Left ventricle myocardium inferior (tissue), 1 donor: ENCODE results near the gene SPTBN1. TPM values are rescaled to one million over a fixed set of nuclear protein-coding genes. Genes with fewer than 3 reads are reported as not detected.
A peak's percentile ranks its signal among the peaks of the same experiment; 100 is the strongest.

Experiments
- DNase-seq: peaks from one replicate; pipeline ENCODE4 v3.0.0-alpha.2; 2020
- H3K27ac ChIP-seq: fragments of 200-600 bp; replicated peaks from 2 replicates; pipeline ENCODE4 v1.8.0; 2021
- H3K27me3 ChIP-seq: fragments of 200-600 bp; 2 replicates; pipeline ENCODE4 v1.8.0; 2021; ENCODE audit warnings: low read depth
- H3K36me3 ChIP-seq: fragments of 200-600 bp; 2 replicates; pipeline ENCODE4 v1.8.0; 2021
- H3K4me1 ChIP-seq: fragments of 200-600 bp; 2 replicates; pipeline ENCODE4 v1.8.0; 2021
- H3K4me3 ChIP-seq: fragments of 200-600 bp; 2 replicates; pipeline ENCODE4 v1.8.0; 2021; ENCODE audit warnings: mild to moderate bottlenecking, moderate library complexity
- H3K9me3 ChIP-seq: fragments of 200-600 bp; replicated peaks from 2 replicates; pipeline ENCODE4 v1.8.0; 2021
- intact Hi-C: fragments of 100-400 bp; cut with micrococcal nuclease; formaldehyde crosslinking; loops from one replicate; pipeline ENCODE4 v1.11.0; 2022
- total RNA-seq: library from RNA; stranded (reverse); fragmentation: NEBNext Ultra II Directional; extraction: Animal tissue kit (Norgen Biotek cat#: 25700); gene quantifications from one replicate; pipeline ENCODE4 v1.2.1, GENCODE V29; 2021
- TF ChIP-seq, protein P1 (sequence below): fragments of 200-600 bp; IDR thresholded peaks from 2 replicates; pipeline ENCODE4 v1.8.0; 2021; ENCODE audit warnings: antibody characterized with exemption, mild to moderate bottlenecking, borderline replicate concordance
- donor health status: DM: no; HTN: yes; CAD: no; lungs with severe emphysema.

Gene SPTBN1
- total RNA-seq, 1 donor from 2014 or later, result 484 TPM

DNA sequence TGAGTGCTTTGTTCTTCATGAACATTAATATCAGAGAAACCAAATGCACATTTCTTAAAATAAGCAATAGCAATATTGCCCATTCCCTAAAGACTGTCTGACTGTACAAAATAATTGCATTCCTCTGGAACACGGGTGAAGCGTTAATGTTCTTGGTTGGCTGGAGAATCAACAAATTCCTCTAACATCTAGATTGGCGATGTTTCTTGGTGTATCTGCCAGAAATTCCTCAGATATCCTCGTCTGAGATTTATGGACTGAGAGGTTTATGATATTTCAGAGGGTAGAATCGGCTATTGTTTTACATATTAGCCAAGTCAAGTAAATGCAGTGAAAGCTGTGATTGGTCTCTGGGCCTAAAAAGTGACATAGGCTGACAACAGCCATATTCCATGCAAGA, 27.1 kb upstream of the SPTBN1 start:
- H3K27me3 ChIP-seq, result no peaks in the 10 kb centered on the region
- DNase-seq, result no peak
- H3K36me3 ChIP-seq, result no peaks in the 10 kb centered on the region
- intact Hi-C loops, result no loop called here
- peak overlapping the region; percentile 89 for H3K27ac ChIP-seq
- H3K9me3 ChIP-seq, result no peaks in the 10 kb centered on the region
- TF ChIP-seq, protein P1, sequence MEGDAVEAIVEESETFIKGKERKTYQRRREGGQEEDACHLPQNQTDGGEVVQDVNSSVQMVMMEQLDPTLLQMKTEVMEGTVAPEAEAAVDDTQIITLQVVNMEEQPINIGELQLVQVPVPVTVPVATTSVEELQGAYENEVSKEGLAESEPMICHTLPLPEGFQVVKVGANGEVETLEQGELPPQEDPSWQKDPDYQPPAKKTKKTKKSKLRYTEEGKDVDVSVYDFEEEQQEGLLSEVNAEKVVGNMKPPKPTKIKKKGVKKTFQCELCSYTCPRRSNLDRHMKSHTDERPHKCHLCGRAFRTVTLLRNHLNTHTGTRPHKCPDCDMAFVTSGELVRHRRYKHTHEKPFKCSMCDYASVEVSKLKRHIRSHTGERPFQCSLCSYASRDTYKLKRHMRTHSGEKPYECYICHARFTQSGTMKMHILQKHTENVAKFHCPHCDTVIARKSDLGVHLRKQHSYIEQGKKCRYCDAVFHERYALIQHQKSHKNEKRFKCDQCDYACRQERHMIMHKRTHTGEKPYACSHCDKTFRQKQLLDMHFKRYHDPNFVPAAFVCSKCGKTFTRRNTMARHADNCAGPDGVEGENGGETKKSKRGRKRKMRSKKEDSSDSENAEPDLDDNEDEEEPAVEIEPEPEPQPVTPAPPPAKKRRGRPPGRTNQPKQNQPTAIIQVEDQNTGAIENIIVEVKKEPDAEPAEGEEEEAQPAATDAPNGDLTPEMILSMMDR, result no peak
- no peak overlapping the region for H3K4me3 ChIP-seq
- H3K4me1 ChIP-seq, result peaks cover 77% of the 10 kb centered on the region

DNA sequence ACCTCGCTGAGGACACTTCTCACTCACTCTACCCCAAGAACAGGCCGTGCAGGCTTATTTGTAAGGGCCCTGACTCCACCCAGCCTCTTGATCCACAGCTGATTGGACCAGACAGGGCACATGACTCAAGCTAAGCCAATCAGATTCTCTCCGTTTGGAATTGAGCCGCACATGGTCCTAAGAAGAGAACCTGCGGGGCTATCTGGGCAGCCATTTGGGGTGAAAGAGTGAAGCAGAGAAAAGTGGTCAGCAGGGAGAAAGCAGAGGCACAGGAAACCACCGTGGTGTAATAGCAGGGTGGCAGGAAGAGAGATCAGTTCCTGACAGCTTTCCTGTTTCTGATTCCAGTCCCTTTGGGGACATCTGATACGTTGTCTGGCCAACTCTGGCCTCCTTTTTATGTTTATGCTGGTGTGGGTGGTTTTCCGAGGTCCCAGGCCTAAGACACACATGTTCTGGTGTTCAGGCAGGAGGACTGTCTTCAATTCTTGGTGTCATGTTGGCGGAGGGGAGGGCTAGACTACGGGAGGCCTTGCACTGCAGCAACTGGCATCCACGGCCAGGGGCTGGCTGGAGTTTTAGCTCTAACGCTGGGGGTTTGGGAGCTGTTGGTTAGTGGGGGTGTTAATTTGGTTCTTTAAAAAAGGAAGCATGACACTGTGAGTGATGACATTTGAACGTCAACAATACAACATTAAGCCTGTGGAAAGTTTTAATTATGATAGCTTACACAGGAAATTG, 26.1 kb upstream of the SPTBN1 start:
- Histone ChIP-seq H3K4me3 (no peak overlapping the region), H3K36me3 (no peaks in the 10 kb centered on the region), H3K4me1 (peaks cover 79% of the 10 kb centered on the region), H3K27me3 (no peaks in the 10 kb centered on the region), H3K9me3 (no peaks in the 10 kb centered on the region), H3K27ac (peak overlapping the region; percentile 89)
- TF ChIP-seq, protein P1, result no peak
- no peak for DNase-seq
- intact Hi-C loops, result no loop called here

DNA sequence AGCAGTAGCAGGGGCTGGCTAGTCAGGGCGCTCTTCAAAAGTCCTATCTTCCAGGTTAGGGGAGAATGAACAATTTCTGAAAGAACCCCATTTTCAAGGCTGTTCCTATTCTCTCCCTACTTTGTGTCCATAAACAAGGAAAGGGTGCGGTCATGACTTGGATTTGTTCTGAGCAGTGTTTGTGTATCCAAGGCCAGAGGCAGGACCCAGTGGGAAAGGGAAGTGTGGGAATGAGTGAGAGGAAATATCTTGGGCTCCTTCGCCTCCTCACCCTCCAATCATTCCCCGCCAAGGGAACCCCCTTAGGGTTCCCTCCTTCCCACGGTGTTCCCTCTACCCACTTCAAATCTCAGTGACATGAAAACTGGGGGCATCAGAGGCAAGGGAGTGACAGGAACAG, 25.5 kb upstream of the SPTBN1 start:
- TF ChIP-seq, protein P1, result no peak
- no peak for DNase-seq
- Histone ChIP-seq H3K36me3 (no peaks in the 10 kb centered on the region), H3K4me1 (peaks cover 85% of the 10 kb centered on the region), H3K4me3 (no peak overlapping the region), H3K27me3 (no peaks in the 10 kb centered on the region), H3K27ac (peak overlapping the region; percentile 89), H3K9me3 (no peaks in the 10 kb centered on the region)
- intact Hi-C loops, result no loop called here

DNA sequence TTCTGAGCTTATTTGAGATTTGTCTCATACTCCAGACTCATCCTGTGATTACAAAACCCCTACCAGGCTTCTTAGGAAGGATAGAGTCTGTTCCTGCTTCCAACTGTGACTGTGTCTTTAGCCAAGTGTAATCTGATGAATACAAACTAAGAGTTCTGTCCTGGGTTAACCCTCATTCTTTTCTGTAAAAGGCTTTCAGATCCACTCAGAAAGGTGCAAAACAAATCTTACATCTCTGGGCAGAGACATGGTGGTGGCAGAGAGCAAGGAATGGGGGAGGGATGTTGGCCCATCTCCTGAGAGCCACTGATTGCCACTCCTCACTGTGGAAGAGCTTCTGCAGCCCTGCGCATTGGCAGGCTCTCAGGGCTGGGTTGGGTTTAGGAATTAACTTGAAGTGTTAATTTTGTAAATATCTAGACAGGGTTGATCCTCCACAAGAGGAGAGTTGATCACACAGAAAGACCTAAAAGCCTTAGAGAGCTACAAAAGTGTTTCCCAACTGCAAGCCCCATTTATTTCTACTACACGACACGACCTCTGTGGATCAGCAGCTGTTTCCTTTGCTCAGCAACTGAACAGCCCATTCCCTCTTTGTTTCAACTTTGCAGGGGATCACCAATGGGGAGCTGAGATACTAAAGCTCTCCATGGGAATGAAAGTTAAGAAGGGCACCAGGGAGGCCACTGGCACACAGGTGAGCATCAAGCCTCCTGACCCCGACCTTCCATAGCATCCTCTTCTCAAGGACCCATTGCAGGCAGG, 23.7 kb upstream of the SPTBN1 start:
- no peak overlapping the region for H3K4me3 ChIP-seq
- intact Hi-C loops, result no loop called here
- H3K9me3 ChIP-seq, result no peaks in the 10 kb centered on the region
- H3K4me1 ChIP-seq, result peaks cover 94% of the 10 kb centered on the region
- DNase-seq, result no peak
- H3K36me3 ChIP-seq, result no peaks in the 10 kb centered on the region
- no peaks in the 10 kb centered on the region for H3K27me3 ChIP-seq
- peak overlapping the region; percentile 89 for H3K27ac ChIP-seq
- TF ChIP-seq, protein P1, result no peak

DNA sequence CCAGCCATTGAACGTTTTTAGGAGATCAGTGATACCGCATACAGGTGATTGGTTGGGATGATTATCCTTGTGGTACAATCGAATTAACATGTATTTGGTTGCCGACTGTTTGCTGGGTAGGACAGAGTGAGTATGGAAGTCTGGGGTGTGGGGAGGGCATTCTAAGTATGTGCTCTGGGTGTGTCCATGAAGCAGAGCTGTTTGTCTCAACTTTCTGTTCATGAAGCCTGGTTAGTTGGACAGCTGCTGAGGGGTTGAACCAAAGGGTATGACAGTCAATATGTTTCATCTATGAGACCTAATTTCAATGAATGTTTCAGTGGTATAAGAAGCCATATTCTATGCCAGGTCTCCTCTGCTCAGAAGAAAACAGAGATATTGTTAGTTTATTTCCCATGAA, 21.9 kb upstream of the SPTBN1 start:
- DNase-seq, result no peak
- Histone ChIP-seq H3K36me3 (no peaks in the 10 kb centered on the region), H3K27ac (peak overlapping the region; percentile 72), H3K27me3 (no peaks in the 10 kb centered on the region), H3K4me3 (no peak overlapping the region), H3K4me1 (peaks cover 94% of the 10 kb centered on the region), H3K9me3 (no peaks in the 10 kb centered on the region)
- TF ChIP-seq, protein P1, result no peak
- intact Hi-C loops, result no loop called here
